Activated B cell treated with CpG ODN at 0.5 μM for 24 hours (primary cell): ENCODE measurements around the gene NCAPH2. TPM values are rescaled to one million over a fixed set of nuclear protein-coding genes. Genes with fewer than 3 reads are reported as not detected.
"Not testable (repeated sequence)": the region's sequence is repeated elsewhere in the genome, so short reads cannot be mapped to it uniquely, and the experiment has no call there.

ENCODE experiments used
- ATAC-seq: fragments of 200-7000 bp; cut with Tn5 transposase; one replicate; pipeline ENCODE4 v1.10.0; 2021; ENCODE audit warnings: low read depth, mild to moderate bottlenecking, moderate library complexity
- CTCF ChIA-PET: fragments of 350-600 bp; sonication (Branson Sonifier 250); formaldehyde crosslinking; loops from one replicate; lab custom pipeline; 2021; ENCODE audit warnings: antibody characterized with exemption; lab: Charles Lee
- POLR2A ChIA-PET: fragments of 350-600 bp; sonication (Branson Sonifier 250); formaldehyde crosslinking; loops from one replicate; lab custom pipeline; 2021; ENCODE audit warnings: antibody characterized with exemption; lab: Charles Lee
- DNase-seq: peaks from one replicate; pipeline ENCODE4 v3.0.0; 2022
- H3K27ac Mint-ChIP-seq: one replicate; pipeline ENCODE4 v1.8.0; 2020; ENCODE audit warnings: mixed read lengths
- H3K27me3 Mint-ChIP-seq: one replicate; pipeline ENCODE4 v1.8.0; 2021; ENCODE audit warnings: mixed read lengths
- H3K36me3 Mint-ChIP-seq: one replicate; pipeline ENCODE4 v1.8.0; 2021; ENCODE audit warnings: low read depth, mixed read lengths
- H3K4me1 Mint-ChIP-seq: one replicate; pipeline ENCODE4 v1.8.0; 2021; ENCODE audit warnings: mixed read lengths
- H3K4me3 Mint-ChIP-seq: one replicate; pipeline ENCODE4 v1.8.0; 2020; ENCODE audit warnings: mild to moderate bottlenecking, mixed read lengths
- H3K9me3 Mint-ChIP-seq: one replicate; pipeline ENCODE4 v1.8.0; 2020; ENCODE audit warnings: mixed read lengths
- intact Hi-C: fragments of 100-400 bp; cut with micrococcal nuclease; formaldehyde crosslinking; loops from one replicate; pipeline ENCODE4 v1.15.1; 2024
- total RNA-seq: library from RNA; stranded (reverse); gene quantifications from 2 replicates; pipeline ENCODE4 v1.2.3, GENCODE V29; 2022
- TF ChIP-seq, protein P1 (sequence below): fragments of 200-600 bp; IDR thresholded peaks from one replicate; pipeline ENCODE4 v1.8.0; 2022; ENCODE audit warnings: antibody characterized with exemption, mild to moderate bottlenecking

NCAPH2 gene
- total RNA-seq, 1 donor from 2014 or later = 68.2 TPM

DNA sequence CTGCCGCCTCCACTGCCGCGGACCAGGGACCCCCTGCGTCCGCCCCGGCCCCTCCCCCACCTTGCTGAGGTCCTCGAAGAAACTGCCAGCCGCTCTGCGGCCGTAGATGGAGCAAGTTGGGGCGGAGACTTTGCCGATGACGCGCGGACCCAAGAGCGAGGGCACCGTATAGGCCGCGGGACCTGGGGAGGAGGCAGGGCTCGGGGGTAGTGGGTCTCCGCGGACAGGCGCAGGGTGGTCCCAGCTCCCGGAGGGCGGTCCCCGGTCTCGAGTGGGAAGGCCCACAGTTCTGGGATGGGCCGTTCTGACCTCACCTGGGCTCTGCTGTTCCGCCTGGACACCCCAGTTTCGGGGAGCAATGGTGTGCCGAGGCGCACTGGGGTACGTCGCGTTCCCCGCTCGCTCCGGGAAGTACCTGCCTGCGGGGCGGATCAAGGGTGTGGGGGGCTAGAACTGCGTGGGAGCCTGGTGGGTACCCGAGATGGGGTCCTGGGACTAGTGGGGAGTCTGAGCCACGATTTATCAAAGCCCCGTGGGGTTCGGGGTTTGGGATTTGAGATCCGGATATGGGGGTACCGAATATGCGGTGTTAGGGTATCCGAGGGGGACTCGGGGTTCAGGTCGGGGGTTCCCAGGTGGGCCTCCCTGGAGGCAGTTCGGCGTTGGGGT lies 23.0 kb downstream of the NCAPH2 start:
- Mint-ChIP-seq H3K4me3 (peak overlapping the region; percentile 92), H3K9me3 (no peaks in the 10 kb centered on the region), H3K36me3 (peaks cover 12% of the 10 kb centered on the region), H3K4me1 (peaks cover 55% of the 10 kb centered on the region), H3K27ac (peak overlapping the region; percentile 99), H3K27me3 (no peaks in the 10 kb centered on the region)
- ChIA-PET POLR2A (interaction anchor here (0.6 to 13.6 kb wide), 12 partner anchors 14 to 340 kb away, joined by 3 to 946 read pairs (median 6); partner anchors contain the start of genes ADM2, CHKB, KLHDC7B and LMF2), CTCF (interaction anchor here (0.7 to 1.4 kb wide), 4 partner anchors 9 to 32 kb away, joined by 3 to 4 read pairs (median 3); partner anchors contain the start of gene SYCE3)
- DNase-seq = peak; percentile 86
- intact Hi-C loops = loop anchor here (1.0 to 2.0 kb wide), 6 partner anchors 8 to 340 kb away; partner anchors contain the start of genes CHKB, SBF1 and SYCE3
- peak; percentile 53 for ATAC-seq
- TF ChIP-seq, protein P1, sequence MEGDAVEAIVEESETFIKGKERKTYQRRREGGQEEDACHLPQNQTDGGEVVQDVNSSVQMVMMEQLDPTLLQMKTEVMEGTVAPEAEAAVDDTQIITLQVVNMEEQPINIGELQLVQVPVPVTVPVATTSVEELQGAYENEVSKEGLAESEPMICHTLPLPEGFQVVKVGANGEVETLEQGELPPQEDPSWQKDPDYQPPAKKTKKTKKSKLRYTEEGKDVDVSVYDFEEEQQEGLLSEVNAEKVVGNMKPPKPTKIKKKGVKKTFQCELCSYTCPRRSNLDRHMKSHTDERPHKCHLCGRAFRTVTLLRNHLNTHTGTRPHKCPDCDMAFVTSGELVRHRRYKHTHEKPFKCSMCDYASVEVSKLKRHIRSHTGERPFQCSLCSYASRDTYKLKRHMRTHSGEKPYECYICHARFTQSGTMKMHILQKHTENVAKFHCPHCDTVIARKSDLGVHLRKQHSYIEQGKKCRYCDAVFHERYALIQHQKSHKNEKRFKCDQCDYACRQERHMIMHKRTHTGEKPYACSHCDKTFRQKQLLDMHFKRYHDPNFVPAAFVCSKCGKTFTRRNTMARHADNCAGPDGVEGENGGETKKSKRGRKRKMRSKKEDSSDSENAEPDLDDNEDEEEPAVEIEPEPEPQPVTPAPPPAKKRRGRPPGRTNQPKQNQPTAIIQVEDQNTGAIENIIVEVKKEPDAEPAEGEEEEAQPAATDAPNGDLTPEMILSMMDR = no peak

DNA sequence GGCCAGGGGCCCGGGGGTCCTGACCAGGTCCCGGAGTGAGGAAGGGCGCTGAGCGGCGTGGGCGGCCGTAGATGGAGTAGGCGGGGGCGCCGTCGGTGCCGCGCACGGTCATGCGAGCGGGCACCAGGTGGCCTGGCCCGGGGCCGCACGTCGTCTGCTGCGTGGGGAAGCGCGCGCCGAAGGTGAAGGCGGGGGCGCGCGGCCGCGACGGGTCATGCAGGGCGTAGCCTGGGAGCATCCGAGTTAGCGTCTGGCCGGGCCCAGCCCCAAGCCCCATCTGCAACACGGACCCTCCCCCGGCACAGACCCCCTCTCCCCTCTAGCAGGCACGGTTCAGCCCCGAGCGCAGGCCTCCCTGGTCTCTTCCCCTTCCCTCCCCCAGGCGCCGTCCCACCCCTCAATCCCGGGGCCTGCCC lies 23.5 kb downstream of the NCAPH2 start:
- H3K4me1 Mint-ChIP-seq = peaks cover 59% of the 10 kb centered on the region
- H3K9me3 Mint-ChIP-seq = no peaks in the 10 kb centered on the region
- ATAC-seq (peak; percentile 43), DNase-seq (peak; percentile 78)
- H3K36me3 Mint-ChIP-seq = peaks cover 12% of the 10 kb centered on the region
- ChIA-PET CTCF (interaction anchor here (0.7 to 1.4 kb wide), 4 partner anchors 9 to 31 kb away, joined by 3 to 4 read pairs (median 3); partner anchors contain the start of gene SYCE3), POLR2A (interaction anchor here (0.7 to 13.6 kb wide), 13 partner anchors 14 to 341 kb away, joined by 3 to 946 read pairs (median 5); partner anchors contain the start of genes ADM2, CHKB, KLHDC7B and LMF2)
- H3K27ac Mint-ChIP-seq = peak overlapping the region; percentile 99
- no peaks in the 10 kb centered on the region for H3K27me3 Mint-ChIP-seq
- peak overlapping the region; percentile 92 for H3K4me3 Mint-ChIP-seq
- intact Hi-C loops = loop anchor here (1.0 to 2.0 kb wide), 6 partner anchors 8 to 341 kb away; partner anchors contain the start of genes CHKB, SBF1 and SYCE3
- TF ChIP-seq, protein P1 = no peak

DNA sequence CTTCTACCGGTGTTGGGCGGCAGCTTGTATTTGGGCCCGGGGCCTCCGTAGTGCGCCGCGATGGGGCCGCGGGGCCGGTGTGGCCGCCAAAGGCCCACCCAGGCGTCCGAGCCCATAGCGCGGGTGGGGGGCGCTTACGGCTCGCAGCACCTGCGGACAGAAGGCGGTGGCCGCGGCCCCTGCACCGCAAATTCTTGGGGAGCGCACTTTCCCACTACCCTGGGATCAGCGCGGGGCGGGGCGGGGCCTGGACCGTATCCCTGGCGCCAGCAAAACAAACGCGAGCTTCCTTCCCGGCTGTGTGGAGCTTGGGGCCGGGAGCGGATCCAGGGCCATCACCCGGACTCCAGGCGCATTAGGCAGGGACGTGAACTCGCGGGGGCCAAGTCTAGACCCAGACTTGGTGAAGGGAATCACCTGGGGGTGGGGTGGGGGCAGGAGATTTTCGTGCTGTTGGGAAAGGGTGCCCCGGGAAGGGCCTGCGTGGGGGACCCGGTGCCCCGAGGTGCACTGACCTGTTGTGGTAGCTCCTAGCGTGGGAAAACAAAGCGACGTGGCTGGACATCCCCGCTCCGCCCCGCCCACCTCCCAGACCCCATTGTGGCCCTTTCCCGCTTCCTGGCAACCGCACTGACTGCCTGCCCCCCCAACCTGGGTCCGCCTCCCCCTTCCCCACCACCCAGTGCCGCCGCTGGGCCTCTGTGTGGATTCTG lies 24.1 kb downstream of the NCAPH2 start:
- ATAC-seq (no peak), DNase-seq (no peak)
- H3K36me3 Mint-ChIP-seq = peaks cover 10% of the 10 kb centered on the region
- intact Hi-C loops = loop anchor here (1.0 to 2.0 kb wide), 6 partner anchors 7 to 341 kb away; partner anchors contain the start of genes CHKB, SBF1 and SYCE3
- H3K9me3 Mint-ChIP-seq = no peaks in the 10 kb centered on the region
- ChIA-PET CTCF (interaction anchor here (0.7 to 1.4 kb wide), 4 partner anchors 8 to 31 kb away, joined by 3 to 4 read pairs (median 3); partner anchors contain the start of gene SYCE3), POLR2A (interaction anchor here (0.7 to 13.6 kb wide), 12 partner anchors 7 to 341 kb away, joined by 3 to 946 read pairs (median 12); partner anchors contain the start of genes CHKB, KLHDC7B, LMF2 and NCAPH2)
- H3K4me1 Mint-ChIP-seq = peaks cover 54% of the 10 kb centered on the region
- H3K27me3 Mint-ChIP-seq = no peaks in the 10 kb centered on the region
- H3K4me3 Mint-ChIP-seq = peak overlapping the region; percentile 92
- peak overlapping the region; percentile 99 for H3K27ac Mint-ChIP-seq
- TF ChIP-seq, protein P1 = no peak

DNA sequence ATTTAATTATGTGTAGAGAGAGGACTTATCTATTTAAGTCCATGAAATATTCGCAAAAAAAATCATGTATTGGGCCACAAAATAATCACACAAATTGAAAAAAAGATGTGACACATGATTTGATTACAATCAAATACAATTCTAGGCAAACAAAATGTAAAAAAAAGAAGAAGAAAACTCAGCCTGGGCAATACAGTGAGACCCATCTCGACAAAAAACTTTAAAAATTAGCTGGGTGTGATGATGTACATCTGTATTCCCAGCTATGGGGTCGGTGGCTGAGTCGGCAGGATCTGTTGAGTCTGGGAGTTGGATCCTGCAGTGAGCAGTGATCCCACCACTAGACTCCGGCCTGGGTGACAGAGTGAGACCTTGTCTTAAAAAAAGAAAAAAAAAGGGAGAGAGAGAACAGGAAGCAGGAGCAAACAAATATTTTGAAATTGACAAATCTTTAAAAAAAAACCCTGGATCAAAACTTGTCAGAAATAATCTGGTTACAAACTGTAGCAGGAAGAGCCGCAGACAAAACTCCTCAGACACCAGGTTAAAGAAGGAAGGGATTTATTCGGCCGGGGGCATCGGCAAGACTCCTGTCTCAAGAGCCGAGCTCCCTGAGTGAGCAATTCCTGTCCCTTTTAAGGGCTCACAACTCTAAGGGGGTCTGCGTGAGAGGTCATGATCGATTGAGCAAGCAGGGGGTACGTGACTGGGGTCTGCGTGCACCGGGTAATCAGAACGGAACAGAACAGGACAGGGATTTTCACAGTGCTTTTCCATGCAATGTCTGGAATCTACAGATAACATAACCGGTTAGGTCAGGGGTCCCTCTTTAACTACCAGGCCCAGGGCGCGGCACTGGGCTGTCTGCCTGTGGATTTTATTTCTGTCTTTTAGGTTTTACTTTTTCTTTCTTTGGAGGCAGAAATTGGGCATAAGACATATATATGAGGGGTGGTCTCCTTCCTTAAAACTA lies 25.1 kb downstream of the NCAPH2 start:
- Mint-ChIP-seq H3K36me3 (peaks cover 7% of the 10 kb centered on the region), H3K27me3 (no peaks in the 10 kb centered on the region), H3K27ac (peak overlapping the region; percentile 99), H3K9me3 (no peaks in the 10 kb centered on the region), H3K4me3 (peak overlapping the region; percentile 92), H3K4me1 (peaks cover 53% of the 10 kb centered on the region)
- DNase-seq = no peak
- intact Hi-C loops = no loop called here
- POLR2A ChIA-PET = interaction anchor here (0.5 to 13.6 kb wide), 8 partner anchors 8 to 87 kb away, joined by 3 to 946 read pairs (median 33); partner anchors contain the start of genes CHKB, KLHDC7B, LMF2 and NCAPH2
- CTCF ChIA-PET = interaction anchor here (1.7 kb wide), 1 partner anchor 7 kb away, joined by 6 read pairs; the partner anchor contains the start of gene SCO2
- ATAC-seq = no peak
- TF ChIP-seq, protein P1 = no peak

DNA sequence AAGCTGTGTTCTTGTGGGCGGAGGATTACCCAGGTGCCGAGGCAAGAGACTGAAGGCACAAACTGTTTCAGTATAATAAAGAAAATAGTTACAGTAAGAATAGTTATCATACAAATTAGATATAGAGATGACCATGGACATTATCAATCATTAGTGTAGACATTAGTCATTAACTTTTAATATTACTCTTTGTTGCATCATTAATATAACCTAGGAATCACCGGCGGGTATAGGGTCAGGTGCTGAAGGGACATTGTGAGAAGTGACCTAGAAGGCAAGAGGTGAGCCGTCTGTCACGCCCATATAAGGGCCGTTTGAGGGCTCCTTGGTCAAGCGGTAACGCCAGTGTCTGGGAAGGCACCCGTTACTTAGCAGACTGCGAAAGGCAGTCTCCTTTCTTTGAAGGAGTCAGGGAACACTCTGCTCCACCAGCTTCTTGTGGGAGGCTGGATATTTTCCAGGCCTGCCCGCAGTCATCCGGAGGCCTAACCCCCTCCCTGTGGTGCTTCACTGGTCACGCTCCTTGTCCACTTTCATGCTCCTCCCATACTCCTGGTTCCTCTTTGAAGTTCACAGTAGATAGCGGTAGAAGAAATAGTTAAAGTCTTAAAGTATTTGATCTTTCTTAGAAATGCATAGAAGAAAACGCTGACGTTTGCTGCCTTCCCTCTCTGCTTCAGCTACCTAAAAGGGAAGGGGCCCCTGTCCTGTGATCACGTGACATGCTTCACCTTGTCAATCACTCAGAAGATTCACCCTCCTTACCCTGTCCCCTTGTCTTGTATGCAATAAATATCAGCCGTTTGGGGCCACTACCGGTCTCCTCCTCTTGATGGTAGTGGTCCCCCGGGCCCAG lies 26.1 kb downstream of the NCAPH2 start:
- Mint-ChIP-seq H3K4me1 (peaks cover 52% of the 10 kb centered on the region), H3K4me3 (peak overlapping the region; percentile 66), H3K27ac (peak overlapping the region; percentile 99)
- ChIA-PET CTCF (interaction anchor here (0.8 to 1.7 kb wide), 2 partner anchors 8 kb away, joined by 3 to 6 read pairs; partner anchors contain the start of gene SCO2), POLR2A (interaction anchor here (0.6 to 13.6 kb wide), 8 partner anchors 9 to 361 kb away, joined by 3 to 946 read pairs (median 24); partner anchors contain the start of genes KLHDC7B, SCO2 and SYCE3)
- DNase-seq, ATAC-seq, H3K9me3 Mint-ChIP-seq, intact Hi-C loops, H3K36me3 Mint-ChIP-seq, H3K27me3 Mint-ChIP-seq: not testable (repeated sequence)
